ENCODE measurements around the gene FAM124A.
A peak's percentile ranks its signal among the peaks of the same experiment; 100 is the strongest.

The FAM124A gene

DNA sequence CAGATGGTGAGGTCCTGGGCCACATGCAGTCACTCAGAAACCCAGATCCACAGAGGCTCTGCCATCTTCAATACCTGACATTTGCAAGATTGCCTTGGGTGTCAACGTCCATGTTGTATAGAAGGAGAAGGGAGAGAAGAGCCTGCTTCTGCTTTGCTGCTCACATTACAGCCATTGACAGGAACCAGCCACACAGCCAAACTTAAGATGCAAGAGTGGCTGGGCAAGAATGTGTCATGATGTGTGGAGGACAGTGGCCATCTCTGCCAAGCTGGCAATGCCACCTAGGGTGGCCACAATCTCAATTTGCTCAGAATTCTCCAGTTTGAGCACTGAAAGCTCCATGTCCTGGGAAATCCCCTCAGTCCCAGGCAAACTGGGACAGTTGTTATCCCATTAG is 91.4 kb downstream of the FAM124A start:
- Mint-ChIP-seq H3K4me1 (ENCODE audit: low read depth) (no peaks in the 10 kb centered on the region), H3K9me3 (ENCODE audit: low read depth) (no peaks in the 10 kb centered on the region), H3K36me3 (no peaks in the 10 kb centered on the region), H3K27me3 (peaks cover 3% of the 10 kb centered on the region), H3K27ac (no peak overlapping the region), H3K4me3 (no peak overlapping the region)

- Mint-ChIP-seq H3K36me3 (no peaks in the 10 kb centered on the region), H3K9me3 (ENCODE audit: low read depth) (no peaks in the 10 kb centered on the region), H3K27ac (no peak overlapping the region), H3K4me1 (ENCODE audit: low read depth) (no peaks in the 10 kb centered on the region), H3K4me3 (no peak overlapping the region), H3K27me3 (peaks cover under 1% of the 10 kb centered on the region)
Measured at GRCh38 chr13:51317262-51317661, 95.1 kb downstream of the FAM124A start.

DNA sequence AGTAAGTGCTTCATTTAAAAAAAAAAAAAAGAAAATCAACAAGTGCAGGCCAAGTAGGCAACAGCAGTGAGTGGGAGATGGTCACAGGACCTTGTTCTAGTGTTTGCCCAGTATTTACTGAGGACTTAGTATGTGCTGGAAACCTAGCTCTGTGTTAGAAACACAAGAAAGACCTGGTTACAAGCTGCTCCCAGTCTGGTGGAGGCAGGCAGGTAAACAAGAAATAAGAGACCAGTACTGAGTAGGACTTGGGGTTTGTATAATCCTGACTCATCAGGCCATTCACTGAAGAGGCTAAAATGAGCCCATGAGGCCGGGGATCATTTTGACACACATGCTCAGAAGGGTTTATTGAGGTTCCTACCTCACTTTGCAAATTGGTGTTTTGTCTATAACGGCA is 95.8 kb downstream of the FAM124A start:
- no peaks in the 10 kb centered on the region for H3K36me3 Mint-ChIP-seq
- no peak overlapping the region for H3K27ac Mint-ChIP-seq
- no peaks in the 10 kb centered on the region for H3K9me3 Mint-ChIP-seq (ENCODE audit: low read depth)
- H3K4me3 Mint-ChIP-seq = no peak overlapping the region
- no peaks in the 10 kb centered on the region for H3K27me3 Mint-ChIP-seq
- no peaks in the 10 kb centered on the region for H3K4me1 Mint-ChIP-seq (ENCODE audit: low read depth)

- H3K4me3 Mint-ChIP-seq = no peak overlapping the region
- no peaks in the 10 kb centered on the region for H3K27me3 Mint-ChIP-seq
- no peaks in the 10 kb centered on the region for H3K36me3 Mint-ChIP-seq
- H3K9me3 Mint-ChIP-seq (ENCODE audit: low read depth) = no peaks in the 10 kb centered on the region
- H3K4me1 Mint-ChIP-seq (ENCODE audit: low read depth) = no peaks in the 10 kb centered on the region
- no peak overlapping the region for H3K27ac Mint-ChIP-seq
Measured at GRCh38 chr13:51318876-51319275, 96.7 kb downstream of the FAM124A start.

GRCh38 chr13:51321836-51322235 is 99.6 kb downstream of the FAM124A start:
- no peaks in the 10 kb centered on the region for H3K27me3 Mint-ChIP-seq
- H3K27ac Mint-ChIP-seq = no peak overlapping the region
- no peaks in the 10 kb centered on the region for H3K9me3 Mint-ChIP-seq (ENCODE audit: low read depth)
- H3K36me3 Mint-ChIP-seq = no peaks in the 10 kb centered on the region
- no peaks in the 10 kb centered on the region for H3K4me1 Mint-ChIP-seq (ENCODE audit: low read depth)
- no peak overlapping the region for H3K4me3 Mint-ChIP-seq

- H3K4me3 Mint-ChIP-seq = no peak overlapping the region
- H3K9me3 Mint-ChIP-seq (ENCODE audit: low read depth) = no peaks in the 10 kb centered on the region
- H3K27ac Mint-ChIP-seq = no peak overlapping the region
- no peaks in the 10 kb centered on the region for H3K36me3 Mint-ChIP-seq
- H3K27me3 Mint-ChIP-seq = no peaks in the 10 kb centered on the region
- H3K4me1 Mint-ChIP-seq (ENCODE audit: low read depth) = no peaks in the 10 kb centered on the region
Measured at GRCh38 chr13:51322826-51323225, 100.6 kb downstream of the FAM124A start.

DNA sequence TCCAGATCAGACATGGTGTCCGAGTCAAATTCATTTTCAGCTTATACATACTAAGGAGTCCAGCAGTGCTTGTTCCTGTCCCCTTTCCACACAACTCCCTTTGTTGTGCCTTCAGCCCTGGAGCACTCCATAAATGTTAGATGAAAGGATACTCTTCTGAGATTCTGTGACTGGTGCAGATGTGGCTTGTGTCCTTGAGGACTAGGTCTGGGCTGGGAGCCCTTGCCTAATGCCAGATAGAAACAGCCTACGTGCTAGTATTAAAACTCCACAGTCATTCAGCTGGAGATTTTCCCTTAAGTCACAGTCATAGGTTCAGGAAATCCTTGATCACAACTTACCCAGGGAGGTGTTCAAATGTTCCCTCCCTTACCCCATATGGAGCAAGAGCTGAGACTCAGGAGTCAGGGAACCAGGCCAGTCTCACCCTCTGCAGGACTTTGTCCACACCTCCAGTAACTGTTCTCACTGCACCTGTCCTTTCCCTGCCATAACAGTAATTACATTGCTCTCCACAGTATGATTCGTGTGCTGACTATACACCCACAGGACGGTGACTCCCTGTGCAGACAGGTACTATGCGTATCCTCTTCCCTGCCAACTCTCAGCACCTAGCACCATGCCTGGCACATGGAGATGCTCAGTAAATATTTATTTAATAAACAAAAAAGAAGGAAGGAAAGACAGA is 101.8 kb downstream of the FAM124A start:
- H3K27me3 Mint-ChIP-seq = no peaks in the 10 kb centered on the region

GRCh38 chr13:51324714-51325420 is 102.7 kb downstream of the FAM124A start:
- Mint-ChIP-seq H3K9me3 (ENCODE audit: low read depth) (no peaks in the 10 kb centered on the region), H3K36me3 (no peaks in the 10 kb centered on the region), H3K4me3 (no peak overlapping the region), H3K4me1 (ENCODE audit: low read depth) (no peaks in the 10 kb centered on the region), H3K27me3 (no peaks in the 10 kb centered on the region), H3K27ac (no peak overlapping the region)

More for the DNA sequence above, 101.8 kb downstream of the FAM124A start:
- no peak overlapping the region for H3K27ac Mint-ChIP-seq
- H3K4me3 Mint-ChIP-seq = no peak overlapping the region
- no peaks in the 10 kb centered on the region for H3K36me3 Mint-ChIP-seq
- no peaks in the 10 kb centered on the region for H3K9me3 Mint-ChIP-seq (ENCODE audit: low read depth)
- no peaks in the 10 kb centered on the region for H3K4me1 Mint-ChIP-seq (ENCODE audit: low read depth)

- Mint-ChIP-seq H3K9me3 (ENCODE audit: low read depth) (no peaks in the 10 kb centered on the region), H3K4me3 (no peak overlapping the region), H3K4me1 (ENCODE audit: low read depth) (peaks cover 4% of the 10 kb centered on the region), H3K27ac (no peak overlapping the region), H3K36me3 (no peaks in the 10 kb centered on the region), H3K27me3 (no peaks in the 10 kb centered on the region)
Measured at GRCh38 chr13:51325837-51326236, 103.6 kb downstream of the FAM124A start.

DNA sequence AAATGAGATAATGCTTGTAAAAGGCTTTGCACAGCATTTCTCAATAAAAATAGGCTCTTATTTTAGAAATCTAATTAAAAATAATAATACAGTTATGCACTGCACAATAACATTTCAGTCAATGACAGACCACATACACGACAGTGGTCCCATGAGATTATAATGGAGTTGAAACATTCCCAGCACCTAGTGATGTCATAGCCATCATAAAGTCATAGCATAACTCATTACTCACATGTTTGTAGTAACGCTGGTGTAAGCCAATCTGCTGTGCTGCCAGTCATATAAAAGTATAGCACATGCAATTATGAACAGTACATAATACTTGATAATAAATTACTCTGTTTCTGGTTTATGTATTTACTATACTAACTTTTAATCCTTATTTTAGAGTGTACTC is 104.6 kb downstream of the FAM124A start:
- Mint-ChIP-seq H3K9me3 (ENCODE audit: low read depth) (no peaks in the 10 kb centered on the region), H3K4me3 (no peak overlapping the region), H3K4me1 (ENCODE audit: low read depth) (peaks cover 11% of the 10 kb centered on the region), H3K36me3 (no peaks in the 10 kb centered on the region), H3K27ac (no peak overlapping the region), H3K27me3 (no peaks in the 10 kb centered on the region)

DNA sequence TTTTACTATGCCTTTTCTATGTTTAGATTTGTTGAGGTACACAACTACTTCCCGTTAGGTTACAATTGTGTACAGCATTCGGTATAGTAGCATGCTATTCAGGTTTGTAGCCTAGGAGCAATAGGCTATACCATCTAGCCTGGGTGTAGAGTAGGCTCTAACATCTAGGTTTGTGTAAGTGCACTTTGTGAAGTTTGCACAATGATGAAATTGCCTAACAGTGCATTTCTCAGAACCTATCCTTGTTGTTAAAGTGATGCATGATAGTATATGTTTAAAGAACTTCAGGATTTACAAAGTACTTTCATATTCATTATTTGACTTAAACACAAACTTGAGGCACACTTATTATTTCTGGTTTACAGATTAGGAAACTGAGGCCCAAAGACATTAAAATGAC is 105.8 kb downstream of the FAM124A start:
- H3K27me3 Mint-ChIP-seq = no peaks in the 10 kb centered on the region
- no peak overlapping the region for H3K4me3 Mint-ChIP-seq
- peaks cover 16% of the 10 kb centered on the region for H3K4me1 Mint-ChIP-seq (ENCODE audit: low read depth)
- no peak overlapping the region for H3K27ac Mint-ChIP-seq
- H3K9me3 Mint-ChIP-seq (ENCODE audit: low read depth) = no peaks in the 10 kb centered on the region
- H3K36me3 Mint-ChIP-seq = no peaks in the 10 kb centered on the region

DNA sequence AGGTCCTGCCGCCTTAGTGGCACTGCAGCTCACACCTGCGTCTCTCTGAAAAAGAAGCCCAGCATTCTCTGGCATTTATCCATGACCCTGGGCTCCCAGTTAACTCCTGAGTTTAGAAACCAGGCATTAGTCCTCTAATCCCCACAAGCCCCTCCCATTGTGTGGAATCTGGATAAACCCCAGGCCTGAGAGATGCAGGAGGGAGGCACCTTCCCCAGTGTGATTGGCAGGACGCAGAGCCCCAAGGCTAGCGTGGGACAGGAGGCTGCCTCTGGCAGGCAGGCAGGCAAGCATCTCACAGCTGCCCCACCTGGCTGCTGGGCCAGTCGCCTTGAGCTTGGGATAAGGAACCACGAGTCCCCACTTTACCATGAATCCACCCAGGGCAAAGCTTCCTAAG is 106.3 kb downstream of the FAM124A start:
- H3K4me3 Mint-ChIP-seq = no peak overlapping the region
- H3K27me3 Mint-ChIP-seq = no peaks in the 10 kb centered on the region
- H3K27ac Mint-ChIP-seq = no peak overlapping the region
- H3K36me3 Mint-ChIP-seq = no peaks in the 10 kb centered on the region
- H3K4me1 Mint-ChIP-seq (ENCODE audit: low read depth) = peaks cover 18% of the 10 kb centered on the region
- H3K9me3 Mint-ChIP-seq (ENCODE audit: low read depth) = no peaks in the 10 kb centered on the region

DNA sequence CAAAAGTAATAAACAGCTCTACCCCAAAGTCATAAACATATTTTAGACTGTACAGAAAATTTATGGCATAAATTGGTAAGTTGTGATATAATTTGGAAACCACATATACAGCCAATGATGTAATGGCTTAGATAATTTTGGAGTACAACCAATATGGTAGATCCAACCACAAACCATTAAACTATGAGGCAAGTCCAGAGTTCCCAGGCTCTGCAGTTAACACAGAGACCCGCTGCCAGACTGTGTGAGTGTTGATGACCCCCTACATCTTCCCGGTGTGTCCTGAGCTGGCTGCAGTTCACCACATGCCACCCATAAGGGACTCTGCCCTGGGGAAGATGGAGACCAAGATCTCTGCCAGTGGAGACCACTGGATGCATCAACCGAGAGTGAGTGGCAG is 107.4 kb downstream of the FAM124A start:
- Mint-ChIP-seq H3K36me3 (no peaks in the 10 kb centered on the region), H3K27ac (no peak overlapping the region), H3K9me3 (ENCODE audit: low read depth) (no peaks in the 10 kb centered on the region)

GRCh38 chr13:51330791-51331190 is 108.6 kb downstream of the FAM124A start:
- Mint-ChIP-seq H3K9me3 (ENCODE audit: low read depth) (no peaks in the 10 kb centered on the region), H3K36me3 (peaks cover 2% of the 10 kb centered on the region), H3K27me3 (no peaks in the 10 kb centered on the region), H3K27ac (peak overlapping the region; percentile 41), H3K4me1 (ENCODE audit: low read depth) (peaks cover 18% of the 10 kb centered on the region), H3K4me3 (no peak overlapping the region)

More for the DNA sequence above, 107.4 kb downstream of the FAM124A start:
- H3K4me1 Mint-ChIP-seq (ENCODE audit: low read depth) = peaks cover 18% of the 10 kb centered on the region
- no peaks in the 10 kb centered on the region for H3K27me3 Mint-ChIP-seq
- H3K4me3 Mint-ChIP-seq = no peak overlapping the region

GRCh38 chr13:51331354-51331861 is 109.2 kb downstream of the FAM124A start:
- Mint-ChIP-seq H3K4me3 (no peak overlapping the region), H3K4me1 (ENCODE audit: low read depth) (peaks cover 18% of the 10 kb centered on the region), H3K36me3 (peaks cover 2% of the 10 kb centered on the region), H3K27ac (no peak overlapping the region), H3K9me3 (ENCODE audit: low read depth) (no peaks in the 10 kb centered on the region), H3K27me3 (no peaks in the 10 kb centered on the region)

Data from activated naive CD8-positive, alpha-beta T cell (primary cell).